NCI-H1436 treated with DMSO at 0.1 percent for 48 hours (cell line): ENCODE data around the gene PRDM15.

Experiments used
- DNase-seq: peaks from one replicate; lab custom pipeline; 2025; lab: John Stamatoyannopoulos, UW

The PRDM15 gene

DNA sequence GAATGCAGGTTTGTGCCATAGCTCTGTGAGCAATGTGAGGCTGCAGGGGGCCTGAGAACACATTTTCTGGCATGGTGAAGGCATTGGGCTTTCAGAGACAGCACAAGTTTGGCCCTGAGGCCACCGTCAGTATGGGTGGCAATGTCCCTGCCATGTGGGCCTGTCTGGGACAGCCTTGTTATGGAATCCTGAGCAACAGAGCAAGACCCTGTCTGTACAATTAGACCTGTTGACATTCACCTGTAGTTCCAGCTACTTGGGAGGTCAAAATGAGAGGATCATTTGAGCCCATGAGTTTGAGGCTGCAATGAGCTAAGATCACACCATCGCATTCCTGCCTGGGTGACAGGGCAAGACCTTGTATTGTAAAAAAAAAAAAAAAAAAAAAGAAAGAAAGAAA is 35.6 kb downstream of the PRDM15 start:
- no peak for DNase-seq

DNA sequence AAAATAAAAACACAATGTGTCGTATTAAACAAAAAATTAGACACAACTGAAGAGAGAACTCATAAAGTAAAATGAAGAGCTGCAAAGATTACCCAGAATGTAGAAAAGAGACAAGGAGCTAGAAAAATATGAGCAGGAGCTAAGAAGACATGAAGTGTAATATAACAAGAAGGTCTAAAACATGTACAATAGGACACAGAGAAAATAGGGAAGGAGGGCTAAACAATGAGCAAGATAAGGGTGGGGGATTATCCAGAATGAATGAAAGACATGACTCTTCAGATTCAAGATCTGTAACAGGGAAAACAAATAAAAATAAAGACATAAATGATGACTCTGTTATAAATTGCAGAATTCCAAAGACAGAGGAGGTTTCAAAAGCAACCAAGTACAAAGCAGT is 38.3 kb downstream of the PRDM15 start:
- no peak for DNase-seq

DNA sequence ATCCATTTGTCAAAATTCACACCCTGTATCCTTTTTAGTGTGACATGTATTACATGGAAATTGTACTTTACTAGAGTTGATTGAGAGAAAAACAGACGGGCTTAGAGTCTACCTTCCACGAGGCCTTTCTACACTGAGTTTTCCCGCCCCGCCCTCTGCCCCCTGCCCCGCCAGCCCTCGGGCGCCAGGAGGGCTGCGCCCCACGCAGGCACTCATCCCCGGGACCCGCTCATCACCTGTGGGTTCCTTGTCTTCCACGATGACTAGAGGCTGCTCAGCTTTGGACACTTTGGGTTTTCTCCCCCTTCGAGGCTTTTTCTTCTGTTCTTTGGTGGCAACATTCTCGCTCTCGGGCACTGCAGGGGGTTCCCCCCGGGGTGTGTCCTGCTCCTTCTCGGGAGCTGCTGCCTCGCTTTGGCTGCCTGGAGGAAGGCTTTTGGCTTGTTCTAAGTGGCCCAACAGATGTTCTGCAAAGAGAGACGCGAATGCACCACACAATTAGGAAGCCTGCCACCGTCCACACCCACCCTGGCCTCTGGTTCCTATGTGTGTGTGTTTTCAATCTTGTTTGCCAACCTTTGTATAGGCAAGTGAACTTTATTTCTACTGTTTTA is 39.6 kb downstream of the PRDM15 start:
- no peak for DNase-seq

DNA sequence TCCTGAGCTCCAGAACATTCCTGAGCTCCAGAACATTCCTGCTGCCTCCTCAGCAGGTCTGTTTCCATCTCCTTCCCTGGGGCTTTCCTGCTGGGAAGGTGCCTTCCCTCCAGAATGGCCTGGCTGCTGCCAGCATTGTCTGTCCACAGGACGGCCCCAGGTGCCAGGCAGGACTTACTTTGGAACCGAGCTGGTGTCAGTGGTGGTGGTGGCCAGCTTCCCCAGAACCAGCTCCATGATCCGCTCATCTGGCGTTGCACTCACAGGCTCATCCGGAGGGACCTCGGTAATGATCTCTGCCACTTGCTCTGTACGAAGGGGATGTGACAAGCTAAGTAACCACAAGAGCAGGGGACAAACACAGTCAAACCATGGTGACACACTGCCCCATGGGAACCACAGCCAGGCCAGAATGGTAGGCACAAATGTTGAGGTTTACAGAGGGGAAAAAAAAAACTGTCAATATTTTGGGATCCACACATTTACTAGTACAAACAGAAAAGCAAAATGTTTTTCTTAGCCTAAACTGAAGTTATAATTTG is 41.3 kb downstream of the PRDM15 start:
- DNase-seq = no peak

DNA sequence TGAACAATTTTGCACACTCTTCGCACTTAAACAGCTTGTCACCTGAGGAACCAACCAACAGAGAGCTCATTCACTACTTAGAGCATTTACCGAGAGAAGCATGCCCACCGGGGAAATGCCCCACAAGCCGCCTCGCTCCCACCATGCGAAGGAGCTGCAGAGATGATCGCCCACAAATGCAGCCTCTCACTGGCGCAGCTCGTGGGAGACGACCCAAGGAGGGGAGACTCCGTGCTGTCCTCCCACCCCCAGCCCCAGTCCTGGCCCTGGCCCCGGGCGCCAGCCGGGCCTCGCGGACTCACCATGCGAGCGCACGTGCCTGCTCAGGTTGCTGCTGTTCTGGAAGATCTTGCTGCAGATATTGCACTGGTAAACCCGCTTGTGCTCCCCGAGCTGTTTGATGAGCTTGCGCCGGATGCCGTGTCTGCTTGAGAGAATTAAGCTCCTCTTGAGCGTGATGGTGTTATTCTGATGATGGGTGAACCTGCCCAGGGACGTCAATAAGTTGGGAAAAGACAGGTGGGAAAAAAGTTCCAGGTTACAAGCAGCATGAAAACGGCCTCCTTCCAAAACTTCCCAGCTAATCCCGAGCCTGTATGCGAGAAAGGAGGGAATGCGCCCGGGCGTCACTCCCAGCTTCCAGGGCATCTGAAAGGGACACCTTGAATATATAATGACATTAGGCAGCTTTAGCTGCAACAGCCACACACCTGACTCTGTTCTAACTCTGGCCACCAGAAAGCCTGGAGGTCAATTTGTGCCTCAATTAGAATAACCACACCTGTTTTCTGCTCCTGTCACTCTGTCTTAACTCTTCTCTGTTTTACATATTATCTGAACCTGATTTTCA is 42.8 kb downstream of the PRDM15 start:
- no peak for DNase-seq

DNA sequence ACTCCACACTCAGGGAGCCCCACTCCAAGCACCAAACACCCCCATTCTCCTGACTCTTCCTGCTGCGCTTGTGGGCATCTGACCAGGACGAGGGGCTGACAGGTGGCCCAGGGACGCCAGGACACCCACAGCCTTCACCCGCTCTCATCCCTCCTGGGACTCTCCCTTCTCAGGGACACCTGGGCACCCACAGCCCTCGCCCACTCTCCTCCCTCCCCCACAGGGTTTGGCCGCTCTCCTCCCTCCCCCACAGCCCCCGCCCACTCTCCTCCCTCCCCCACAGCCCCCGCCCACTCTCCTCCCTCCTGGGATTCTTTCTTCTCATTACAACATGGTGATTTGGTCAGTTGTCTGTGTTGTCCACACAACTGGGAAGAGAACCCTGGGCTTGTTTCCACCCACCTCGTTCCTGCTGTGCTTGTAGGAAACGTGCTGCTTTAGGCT is 43.4 kb downstream of the PRDM15 start:
- no peak for DNase-seq

DNA sequence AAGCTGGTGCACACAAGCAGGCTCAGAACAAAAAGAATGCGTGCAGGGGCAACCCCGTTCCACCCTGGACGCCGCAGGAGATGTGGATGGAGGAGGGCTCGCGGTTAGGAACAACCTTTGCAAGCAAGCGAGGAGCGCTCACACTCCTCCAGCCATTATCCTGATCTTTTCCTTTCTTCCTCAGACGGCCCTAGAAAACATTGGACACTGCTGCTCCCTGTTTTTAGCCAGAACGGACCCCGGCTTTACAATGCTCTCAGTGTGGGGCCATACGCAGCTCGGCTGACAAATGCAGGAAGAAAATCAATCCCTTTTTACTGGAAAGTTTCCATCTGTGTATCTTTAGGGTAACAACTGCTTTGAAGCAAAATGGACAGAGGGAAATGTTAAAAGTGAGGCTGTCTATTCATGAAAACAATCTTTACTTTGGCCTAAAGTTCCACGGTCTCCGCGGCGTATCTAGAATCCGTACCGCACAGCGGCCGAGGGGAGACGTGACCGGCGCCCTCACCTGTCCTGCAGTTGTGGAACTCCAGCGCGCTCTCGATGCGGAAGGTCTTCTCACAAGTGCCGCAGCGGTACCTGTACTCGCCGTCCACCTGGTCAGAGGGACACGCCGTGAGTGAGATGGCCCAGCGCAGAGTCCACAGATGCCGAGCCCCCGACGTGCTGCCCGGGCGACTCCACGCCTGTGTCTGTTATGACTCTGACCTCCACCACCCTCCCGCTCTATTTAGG is 44.0 kb downstream of the PRDM15 start:
- no peak for DNase-seq

DNA sequence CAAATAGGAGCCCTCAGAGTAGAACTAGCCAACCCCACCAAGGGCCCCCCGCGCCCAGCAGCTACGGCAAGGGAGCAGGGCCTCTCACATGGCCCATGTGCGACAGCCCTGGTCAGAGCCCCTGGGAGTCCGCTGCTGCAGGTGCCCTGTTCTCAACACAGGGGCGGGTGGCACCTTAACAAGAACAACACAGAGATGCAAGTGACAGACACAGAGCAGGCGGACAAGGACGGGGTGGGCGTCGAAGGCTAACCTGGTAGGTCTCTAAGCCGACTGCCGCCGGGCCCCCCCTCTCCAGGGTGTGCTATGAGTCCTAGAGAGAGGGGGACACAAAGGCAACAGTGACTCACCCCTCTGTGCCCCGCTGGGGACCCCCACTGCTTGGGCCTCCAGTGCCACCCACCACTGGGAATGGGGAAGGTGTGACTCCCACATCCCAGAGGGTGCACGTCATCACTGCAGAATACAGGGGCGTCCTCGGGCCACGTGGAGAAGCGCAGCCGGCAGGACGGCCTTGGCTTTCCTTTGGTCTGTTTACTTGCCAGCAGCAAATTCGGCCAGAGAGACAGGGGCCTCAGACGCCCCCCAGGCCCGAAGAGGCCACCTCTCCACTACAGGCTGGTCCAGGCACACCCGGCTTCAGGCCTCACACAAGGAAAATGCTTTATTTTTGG is 44.8 kb downstream of the PRDM15 start:
- DNase-seq = no peak

DNA sequence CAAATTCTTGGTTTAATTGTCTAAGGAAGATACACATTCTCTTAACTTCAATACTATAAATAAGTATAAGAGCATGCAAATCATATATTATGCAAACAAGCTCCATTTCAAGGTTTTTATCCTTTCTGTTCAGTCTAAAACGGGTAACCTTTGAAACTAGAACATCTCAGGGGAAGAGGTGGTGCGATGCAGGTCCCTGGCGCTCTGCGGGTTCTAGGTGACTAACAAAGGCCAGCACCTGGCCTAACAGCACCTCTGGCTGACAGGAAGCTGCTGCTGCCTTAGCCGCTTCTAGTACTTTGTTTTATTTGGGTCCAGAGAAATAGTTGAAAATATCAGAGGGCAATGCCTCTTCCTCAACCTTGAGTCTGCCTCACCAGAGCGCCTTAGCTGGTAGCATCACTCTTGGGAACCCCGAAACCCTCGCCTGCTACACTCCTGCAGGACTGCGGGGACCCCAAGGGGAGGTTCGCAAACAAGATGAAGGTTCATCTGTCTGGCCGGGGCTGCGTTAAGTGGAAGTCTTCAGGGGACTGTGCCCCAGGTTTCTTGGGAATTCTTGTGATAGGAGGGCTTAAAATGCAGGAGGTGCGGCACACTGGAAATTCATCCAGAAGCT is 45.5 kb downstream of the PRDM15 start:
- DNase-seq = no peak

DNA sequence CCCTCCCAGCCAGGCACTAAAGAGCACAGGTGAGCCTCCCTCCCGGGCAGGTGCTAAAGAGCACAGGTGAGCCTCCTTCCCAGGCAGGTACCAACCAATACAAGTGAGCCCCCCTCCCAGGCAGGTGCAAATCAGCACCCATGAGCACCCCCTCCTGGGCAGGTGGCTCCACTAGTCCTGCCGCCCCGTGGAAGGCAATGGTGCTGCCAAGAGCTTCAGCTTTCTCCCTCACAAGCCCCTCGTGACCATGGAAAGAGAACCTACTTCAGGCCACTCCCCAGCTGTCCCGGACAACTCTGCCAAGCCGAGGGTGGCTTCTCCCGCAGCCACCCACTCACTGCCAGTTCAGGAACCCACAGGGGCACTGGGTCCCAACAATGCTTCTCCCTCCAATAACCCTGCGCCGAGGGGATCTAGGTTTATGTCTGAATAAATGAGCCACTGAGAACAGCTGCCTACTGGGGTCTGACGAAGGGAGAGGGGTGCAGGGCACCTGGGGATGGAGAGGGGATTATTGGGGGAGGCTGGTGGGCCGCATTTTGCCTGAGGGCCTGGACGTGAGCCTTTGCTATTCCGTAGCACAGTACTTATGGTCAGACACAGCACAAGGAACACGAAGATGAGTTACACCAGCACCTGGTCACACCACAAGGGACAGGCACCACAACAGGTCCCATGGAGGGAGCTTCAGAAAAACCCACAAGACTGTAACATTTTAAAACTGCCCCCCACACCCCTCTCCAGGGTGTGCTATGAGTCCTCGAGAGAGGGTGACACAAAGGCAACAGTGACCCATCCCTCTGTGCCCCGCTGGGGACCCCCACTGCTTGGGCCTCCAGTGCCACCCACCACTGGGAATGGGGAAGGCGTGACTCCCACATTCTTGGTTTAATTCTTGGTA is 46.3 kb downstream of the PRDM15 start:
- no peak for DNase-seq

DNA sequence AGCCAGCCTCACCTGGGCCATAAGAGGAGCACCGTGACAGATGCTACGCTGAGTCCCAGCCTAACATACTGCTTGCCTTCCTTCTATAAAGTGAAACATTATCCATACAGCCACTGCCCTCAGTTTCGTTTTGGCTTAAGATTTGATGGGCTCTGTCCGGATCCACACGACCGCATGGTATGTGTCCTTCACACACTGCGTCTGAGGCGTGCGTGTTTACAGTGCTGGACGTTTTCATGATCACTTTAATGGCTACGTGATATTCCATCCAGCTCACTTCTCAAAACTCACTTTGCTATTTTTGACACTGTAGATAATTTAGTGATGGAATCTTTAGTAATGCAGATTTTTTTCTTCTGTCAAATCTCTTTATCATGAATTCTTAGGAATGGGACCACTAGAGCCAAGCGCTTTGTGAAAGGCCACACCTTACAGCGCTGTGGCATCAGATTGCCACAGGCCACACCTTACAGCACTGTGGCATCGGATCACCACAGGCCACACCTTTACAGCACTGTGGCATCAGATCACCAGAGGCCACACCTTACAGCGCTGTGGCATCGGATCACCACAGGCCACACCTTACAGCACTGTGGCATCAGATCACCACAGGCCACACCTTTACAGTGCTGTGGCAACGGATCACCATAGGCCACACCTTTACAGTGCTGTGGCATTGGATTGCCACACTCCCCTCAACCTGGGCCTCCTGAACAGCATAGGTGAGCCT is 47.1 kb downstream of the PRDM15 start:
- no peak for DNase-seq

DNA sequence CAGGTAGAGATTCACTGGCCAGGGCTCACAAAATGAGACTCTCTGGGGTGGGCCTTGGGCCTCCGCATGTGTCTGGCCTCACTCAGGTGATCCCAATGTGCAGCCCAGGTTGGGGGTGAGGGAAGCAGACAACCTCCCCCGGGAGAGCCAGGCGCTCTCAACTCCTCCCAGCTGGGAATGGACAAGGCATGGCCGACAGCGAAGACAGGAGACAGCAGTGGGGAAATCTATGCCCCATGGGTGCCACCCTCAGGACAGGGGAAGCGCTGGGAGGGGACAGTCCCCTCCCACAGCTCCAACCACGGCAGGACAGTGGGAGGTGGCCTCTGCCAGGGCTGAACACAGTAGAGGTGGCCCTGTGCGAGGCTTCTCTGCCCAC is 47.7 kb downstream of the PRDM15 start:
- no peak for DNase-seq

DNA sequence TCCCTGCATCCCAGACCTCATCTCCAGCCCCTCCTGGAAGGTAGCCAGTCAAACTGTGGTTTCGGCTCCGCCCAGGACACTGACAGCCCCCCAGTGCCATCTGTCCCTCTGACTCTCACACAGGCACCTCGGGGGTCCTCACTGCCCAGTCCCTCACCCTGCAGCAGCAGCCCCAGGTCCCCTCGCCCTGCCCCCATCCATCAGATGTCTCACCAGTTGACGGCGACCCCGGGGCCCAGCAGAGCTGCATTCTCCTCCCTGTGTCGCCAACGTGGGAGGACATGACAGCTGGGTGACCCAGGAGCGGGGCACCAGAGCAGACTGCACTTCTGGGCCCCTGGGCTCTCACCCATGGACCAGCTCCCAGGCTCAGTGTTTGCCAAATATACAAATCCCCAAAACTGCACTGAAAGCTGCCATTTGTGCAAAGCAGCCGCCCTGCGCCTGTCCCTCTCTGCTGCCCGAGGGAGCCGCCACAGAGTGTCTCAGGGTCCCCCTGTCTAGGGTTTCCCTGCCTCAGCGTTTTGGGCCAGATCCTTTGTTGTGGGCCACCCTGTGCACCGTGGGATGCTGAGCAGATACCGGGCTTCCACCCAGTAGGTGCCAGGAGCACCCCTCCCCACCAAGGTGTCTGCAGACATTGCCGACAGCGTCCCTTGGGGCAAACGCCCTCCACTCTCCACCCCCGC is 48.2 kb downstream of the PRDM15 start:
- no peak for DNase-seq

DNA sequence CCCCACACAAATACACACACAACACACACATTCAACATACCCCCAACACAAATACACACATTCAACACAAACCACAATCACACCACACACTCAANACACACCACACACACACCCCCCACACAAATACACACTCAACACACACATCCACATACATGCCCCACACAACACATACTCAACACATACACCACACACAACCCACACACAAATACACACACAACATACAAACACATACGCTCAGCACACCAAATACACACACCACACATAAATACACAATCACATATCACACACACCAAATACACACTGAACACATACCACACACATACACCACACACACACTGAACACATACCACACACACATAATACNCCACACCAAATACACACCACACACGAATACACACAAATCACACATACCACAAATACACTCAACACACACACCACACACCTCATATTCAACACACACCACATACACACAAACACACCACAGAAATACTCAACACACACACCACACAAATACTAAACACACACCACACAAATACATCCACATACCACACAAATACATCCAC is 48.9 kb downstream of the PRDM15 start:
- no peak for DNase-seq

DNA sequence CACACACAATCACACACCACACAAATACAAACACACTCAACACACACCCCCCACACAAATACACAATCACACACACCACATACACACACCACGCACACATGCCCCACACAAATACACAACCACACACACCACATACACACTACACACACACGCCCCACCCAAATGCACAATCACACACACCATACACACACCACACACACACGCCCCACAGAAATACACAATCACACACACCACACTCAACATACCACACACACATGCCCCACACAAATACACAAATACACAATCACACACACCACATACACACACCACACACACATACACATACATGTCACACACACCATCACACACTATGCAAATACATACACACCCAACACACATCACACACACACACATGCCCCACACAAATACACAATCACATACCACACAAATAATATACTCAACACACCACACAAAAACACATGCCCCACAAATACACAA is 50.2 kb downstream of the PRDM15 start:
- no peak for DNase-seq

DNA sequence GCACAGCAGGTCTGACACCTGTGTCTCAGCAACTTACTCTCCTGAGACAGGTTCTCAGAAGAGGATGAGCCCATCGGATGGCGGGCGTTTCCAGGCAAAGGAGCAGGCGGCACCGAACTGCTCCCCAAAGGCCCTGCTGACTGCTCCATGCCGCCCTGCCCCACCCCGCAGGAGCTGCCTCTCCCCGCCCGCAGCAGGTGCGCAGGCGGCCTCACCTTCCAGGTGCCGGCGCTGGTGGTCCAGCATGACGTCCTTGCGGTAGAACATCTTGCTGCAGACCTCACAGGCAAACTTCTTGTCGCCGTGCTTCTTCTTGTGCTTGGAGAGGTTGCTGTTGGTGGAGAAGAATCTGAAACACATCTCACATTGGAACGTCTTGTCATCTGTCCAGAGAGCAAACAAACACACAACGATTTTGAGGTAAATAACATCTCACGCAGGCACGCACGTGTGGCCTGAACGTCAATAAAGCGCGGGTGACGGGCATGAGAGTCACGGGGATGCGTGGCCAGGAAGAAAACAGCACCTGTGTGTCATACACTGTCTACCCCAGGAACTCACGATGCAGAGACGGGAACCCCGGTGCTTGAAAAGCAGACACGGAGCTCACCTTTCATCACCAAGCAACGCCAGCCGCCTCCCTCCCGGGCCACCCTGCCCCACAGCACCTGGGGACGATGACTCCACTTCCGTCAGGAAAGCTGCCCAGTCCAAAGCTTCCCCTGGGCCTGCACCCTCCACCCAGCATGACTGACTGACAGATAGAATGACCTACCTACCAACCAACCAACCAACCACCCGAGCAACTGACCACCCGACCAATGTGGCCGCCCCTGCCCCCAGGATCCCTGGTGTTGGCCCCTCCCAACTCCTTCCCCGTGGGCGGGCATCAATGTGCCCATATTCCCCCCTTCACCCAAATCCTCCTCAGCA is 50.9 kb downstream of the PRDM15 start:
- no peak for DNase-seq

DNA sequence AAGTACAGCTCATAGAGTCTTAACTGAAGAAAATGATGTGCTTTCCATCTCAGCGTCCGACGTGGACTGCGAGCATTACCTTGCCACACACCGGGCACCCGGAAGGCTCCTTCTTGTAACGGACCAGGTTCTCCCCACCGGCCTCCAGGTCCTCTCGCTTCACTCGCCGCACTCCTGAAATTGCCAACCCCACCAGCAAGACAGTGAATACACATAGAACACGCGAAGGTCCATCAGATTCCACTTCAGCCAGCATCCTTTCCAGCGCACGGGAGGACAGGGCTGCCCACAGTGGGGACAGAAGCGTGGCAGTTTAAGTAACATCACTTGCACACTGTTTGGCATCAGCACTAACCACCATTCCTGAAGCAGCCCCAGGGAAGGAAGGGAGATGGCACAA is 53.3 kb downstream of the PRDM15 start:
- DNase-seq = no peak

DNA sequence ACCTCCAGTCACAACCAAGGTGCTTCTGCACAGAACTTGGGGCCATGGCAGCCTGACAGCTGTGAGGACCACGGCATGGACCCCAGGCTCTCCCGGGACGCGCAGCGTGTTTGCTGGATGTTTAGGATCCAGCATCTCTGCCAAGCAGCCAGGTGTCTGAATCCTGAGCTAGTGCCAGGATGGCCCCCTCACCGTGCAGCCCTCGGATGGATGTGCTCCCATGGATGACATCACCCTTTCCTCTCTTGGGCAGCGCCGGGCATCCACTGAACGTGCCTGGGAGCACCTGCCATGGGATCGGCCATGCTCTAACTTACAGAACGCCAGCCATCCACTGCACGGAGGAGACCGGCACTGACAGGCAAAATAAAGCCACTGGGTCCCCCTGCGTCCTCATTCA is 53.9 kb downstream of the PRDM15 start:
- DNase-seq = no peak
